Endothelial cell (in vitro differentiated cells): ENCODE measurements around the gene MCF2L2. TPM values are rescaled to one million over a fixed set of nuclear protein-coding genes. Genes with fewer than 3 reads are reported as not detected.

Experiments used
- DNase-seq: peaks from one replicate; pipeline ENCODE4 v3.0.0; 2021; ENCODE audit warnings: low spot score
- H3K27ac Mint-ChIP-seq: one replicate; pipeline ENCODE4 v1.8.0; 2021; ENCODE audit warnings: mixed read lengths, inconsistent platforms; ENCODE audit not compliant: unreplicated experiment
- H3K27me3 Mint-ChIP-seq: one replicate; pipeline ENCODE4 v1.8.0; 2021; ENCODE audit warnings: mild to moderate bottlenecking, moderate library complexity, mixed read lengths, inconsistent platforms; ENCODE audit not compliant: unreplicated experiment
- H3K36me3 Mint-ChIP-seq: one replicate; pipeline ENCODE4 v1.8.0; 2021; ENCODE audit warnings: mild to moderate bottlenecking, low read depth, mixed read lengths, inconsistent platforms; ENCODE audit not compliant: unreplicated experiment
- H3K4me1 Mint-ChIP-seq: one replicate; pipeline ENCODE4 v1.8.0; 2021; ENCODE audit warnings: mild to moderate bottlenecking, mixed read lengths, inconsistent platforms; ENCODE audit not compliant: unreplicated experiment
- H3K4me3 Mint-ChIP-seq: one replicate; pipeline ENCODE4 v1.8.0; 2021; ENCODE audit warnings: mild to moderate bottlenecking, mixed read lengths, inconsistent platforms; ENCODE audit not compliant: unreplicated experiment
- H3K9me3 Mint-ChIP-seq: one replicate; pipeline ENCODE4 v1.8.0; 2021; ENCODE audit warnings: mixed read lengths, inconsistent platforms; ENCODE audit not compliant: unreplicated experiment
- CTCF ChIP-seq: fragments of 200-600 bp; sonication (generic); IDR thresholded peaks from one replicate; pipeline ENCODE4 v1.5.0; 2021; ENCODE audit warnings: antibody characterized with exemption; ENCODE audit not compliant: unreplicated experiment
- total RNA-seq: library from RNA; stranded (reverse); fragmentation: NEBNext Ultra II Directional; extraction: Animal tissue kit (Norgen Biotek cat#: 25700); gene quantifications from one replicate; pipeline ENCODE4 v1.2.1, GENCODE V29; 2021; ENCODE audit not compliant: unreplicated experiment

Gene MCF2L2
- total RNA-seq, 1 donor from 2014 or later = 1.8 TPM

DNA sequence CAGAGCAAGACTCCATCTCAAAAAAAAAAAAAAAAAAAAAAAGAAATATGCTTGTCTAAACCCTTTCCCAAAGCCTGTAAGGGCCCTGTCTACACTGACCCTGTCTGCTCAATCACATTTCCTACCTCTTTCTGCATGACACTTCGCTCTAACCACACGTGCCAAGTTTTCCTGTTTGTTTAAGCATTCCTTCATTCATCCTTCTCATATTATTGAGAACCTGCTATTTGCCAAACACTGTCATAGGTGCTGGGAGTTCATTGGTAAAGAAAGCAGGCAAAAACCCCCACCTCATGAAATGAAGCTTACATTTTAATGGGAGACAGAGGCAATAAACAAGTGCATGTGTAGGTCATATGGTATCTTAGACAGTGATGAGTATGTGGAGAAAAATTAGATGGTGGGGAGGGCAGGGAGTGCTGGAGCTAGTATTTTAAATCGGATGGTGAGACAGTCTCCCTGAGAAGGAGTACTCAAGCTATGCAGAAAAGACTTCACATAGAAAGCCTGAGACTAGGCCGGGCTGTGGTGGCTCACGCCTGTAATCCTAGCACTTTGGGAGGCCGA, 127.3 kb downstream of the MCF2L2 start:
- H3K4me3 Mint-ChIP-seq = no peak overlapping the region
- no peak for DNase-seq
- no peaks in the 10 kb centered on the region for H3K9me3 Mint-ChIP-seq
- peaks cover 19% of the 10 kb centered on the region for H3K4me1 Mint-ChIP-seq
- TF ChIP-seq CTCF = no peak
- no peak overlapping the region for H3K27ac Mint-ChIP-seq
- peaks cover 11% of the 10 kb centered on the region for H3K36me3 Mint-ChIP-seq
- H3K27me3 Mint-ChIP-seq = peaks cover 2% of the 10 kb centered on the region

DNA sequence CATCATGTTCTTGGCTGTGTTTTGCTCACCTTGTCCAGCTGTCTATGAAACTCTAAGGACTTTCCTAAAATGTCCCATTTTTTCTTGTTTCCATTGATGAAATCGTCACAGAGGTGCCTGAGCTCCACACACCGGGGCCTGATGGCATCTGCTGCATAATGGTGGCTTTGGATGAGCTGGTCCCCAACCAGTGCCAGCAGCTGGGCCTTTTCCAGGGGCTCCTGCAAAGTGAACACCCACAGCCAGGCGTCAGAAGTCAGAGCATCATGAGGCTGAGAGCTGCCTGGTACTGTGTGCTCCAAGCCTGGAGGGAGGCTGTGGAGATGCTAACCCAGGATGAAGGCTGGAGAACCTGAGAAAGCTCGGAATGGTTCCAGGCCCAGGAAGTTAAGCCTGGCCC, 128.4 kb downstream of the MCF2L2 start:
- H3K36me3 Mint-ChIP-seq = peaks cover 12% of the 10 kb centered on the region
- H3K27me3 Mint-ChIP-seq = peaks cover 9% of the 10 kb centered on the region
- no peaks in the 10 kb centered on the region for H3K9me3 Mint-ChIP-seq
- H3K4me1 Mint-ChIP-seq = peaks cover 19% of the 10 kb centered on the region
- no peak overlapping the region for H3K27ac Mint-ChIP-seq
- H3K4me3 Mint-ChIP-seq = no peak overlapping the region
- no peak for TF ChIP-seq CTCF
- no peak for DNase-seq

GRCh38 chr3:183298701-183299153, 129.7 kb downstream of the MCF2L2 start:
- H3K36me3 Mint-ChIP-seq = peaks cover 9% of the 10 kb centered on the region
- DNase-seq = no peak
- H3K27ac Mint-ChIP-seq = no peak overlapping the region
- H3K27me3 Mint-ChIP-seq = peaks cover 8% of the 10 kb centered on the region
- H3K4me1 Mint-ChIP-seq = peaks cover 16% of the 10 kb centered on the region
- H3K4me3 Mint-ChIP-seq = no peak overlapping the region
- TF ChIP-seq CTCF = no peak
- no peaks in the 10 kb centered on the region for H3K9me3 Mint-ChIP-seq

- TF ChIP-seq CTCF = no peak
- H3K27ac Mint-ChIP-seq = no peak overlapping the region
- H3K27me3 Mint-ChIP-seq = peaks cover 8% of the 10 kb centered on the region
- H3K36me3 Mint-ChIP-seq = peaks cover 6% of the 10 kb centered on the region
- no peak for DNase-seq
- peaks cover 4% of the 10 kb centered on the region for H3K4me1 Mint-ChIP-seq
- no peaks in the 10 kb centered on the region for H3K9me3 Mint-ChIP-seq
- no peak overlapping the region for H3K4me3 Mint-ChIP-seq
Measured at GRCh38 chr3:183296944-183297343, 131.5 kb downstream of the MCF2L2 start.

GRCh38 chr3:183295211-183295610, 133.2 kb downstream of the MCF2L2 start:
- H3K27ac Mint-ChIP-seq = no peak overlapping the region

More at GRCh38 chr3:183295211-183295610, 133.2 kb downstream of the MCF2L2 start:
- Mint-ChIP-seq H3K4me1 (peaks cover 2% of the 10 kb centered on the region), H3K9me3 (no peaks in the 10 kb centered on the region), H3K27me3 (peaks cover 8% of the 10 kb centered on the region), H3K4me3 (no peak overlapping the region), H3K36me3 (peaks cover 6% of the 10 kb centered on the region)
- no peak for DNase-seq
- TF ChIP-seq CTCF = no peak
